ENCODE data around the gene CEBPE. TPM values are rescaled to one million over a fixed set of nuclear protein-coding genes. Genes with fewer than 3 reads are reported as not detected.
"Not testable (repeated sequence)": the region's sequence is repeated elsewhere in the genome, so short reads cannot be mapped to it uniquely, and the experiment has no call there.

Gene CEBPE
- total RNA-seq, 1 experiment from 2014 or later = not detected

DNA sequence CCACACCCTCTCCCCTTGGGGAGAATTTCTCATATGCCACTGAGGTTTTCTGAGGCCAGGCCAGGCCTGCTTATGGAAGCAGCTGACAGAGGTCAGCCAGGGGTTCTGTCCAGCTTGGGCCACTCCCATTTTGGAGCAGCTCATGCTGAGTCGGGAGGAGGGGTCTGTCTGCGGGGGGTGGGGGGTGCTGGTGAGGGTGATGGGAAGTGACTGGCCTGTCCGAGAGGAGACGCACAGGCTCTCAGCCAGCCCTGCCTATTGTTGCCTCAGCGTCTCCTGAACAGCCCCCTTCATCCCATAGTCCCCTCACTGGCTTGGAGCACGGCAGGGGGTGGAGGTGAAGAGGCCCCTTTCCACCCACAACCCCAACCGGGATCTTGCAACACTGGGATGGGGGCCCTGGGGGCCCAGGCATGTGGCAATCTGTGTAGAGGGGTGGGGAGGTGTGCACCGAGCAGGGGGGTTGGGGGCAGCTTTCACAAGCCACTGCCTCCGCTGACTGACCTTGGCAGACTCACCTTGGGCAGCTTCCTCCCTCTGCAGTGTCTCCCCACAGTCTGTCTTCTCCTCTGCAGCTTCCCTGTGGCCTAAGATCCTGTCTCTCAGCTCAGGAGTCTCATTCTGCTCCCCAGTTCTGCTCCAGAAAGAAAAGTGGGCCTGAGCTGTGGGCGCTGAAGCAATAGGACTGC is 5.5 kb downstream of the CEBPE start:
- Mint-ChIP-seq H3K27me3 (ENCODE audit: unreplicated experiment) (no peaks in the 10 kb centered on the region), H3K4me3 (ENCODE audit: low read depth, unreplicated experiment) (no peak overlapping the region), H3K9me3 (ENCODE audit: low read depth, unreplicated experiment) (no peaks in the 10 kb centered on the region), H3K4me1 (ENCODE audit: low read depth, unreplicated experiment) (peaks cover 12% of the 10 kb centered on the region), H3K27ac (ENCODE audit: unreplicated experiment) (no peak overlapping the region), H3K36me3 (ENCODE audit: insufficient read depth, unreplicated experiment) (no peaks in the 10 kb centered on the region)
- BruUV-seq (replicated peaks) = no TSS peak
- TF ChIP-seq, protein P1, sequence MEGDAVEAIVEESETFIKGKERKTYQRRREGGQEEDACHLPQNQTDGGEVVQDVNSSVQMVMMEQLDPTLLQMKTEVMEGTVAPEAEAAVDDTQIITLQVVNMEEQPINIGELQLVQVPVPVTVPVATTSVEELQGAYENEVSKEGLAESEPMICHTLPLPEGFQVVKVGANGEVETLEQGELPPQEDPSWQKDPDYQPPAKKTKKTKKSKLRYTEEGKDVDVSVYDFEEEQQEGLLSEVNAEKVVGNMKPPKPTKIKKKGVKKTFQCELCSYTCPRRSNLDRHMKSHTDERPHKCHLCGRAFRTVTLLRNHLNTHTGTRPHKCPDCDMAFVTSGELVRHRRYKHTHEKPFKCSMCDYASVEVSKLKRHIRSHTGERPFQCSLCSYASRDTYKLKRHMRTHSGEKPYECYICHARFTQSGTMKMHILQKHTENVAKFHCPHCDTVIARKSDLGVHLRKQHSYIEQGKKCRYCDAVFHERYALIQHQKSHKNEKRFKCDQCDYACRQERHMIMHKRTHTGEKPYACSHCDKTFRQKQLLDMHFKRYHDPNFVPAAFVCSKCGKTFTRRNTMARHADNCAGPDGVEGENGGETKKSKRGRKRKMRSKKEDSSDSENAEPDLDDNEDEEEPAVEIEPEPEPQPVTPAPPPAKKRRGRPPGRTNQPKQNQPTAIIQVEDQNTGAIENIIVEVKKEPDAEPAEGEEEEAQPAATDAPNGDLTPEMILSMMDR (IDR thresholded peaks at IDR 0.05; ENCODE audit: unreplicated experiment) = no peak
- CTCF ChIA-PET = no interaction called here
- intact Hi-C loops (cut with micrococcal nuclease; ENCODE audit: unreplicated experiment) = no loop called here
- no peak for DNase-seq

DNA sequence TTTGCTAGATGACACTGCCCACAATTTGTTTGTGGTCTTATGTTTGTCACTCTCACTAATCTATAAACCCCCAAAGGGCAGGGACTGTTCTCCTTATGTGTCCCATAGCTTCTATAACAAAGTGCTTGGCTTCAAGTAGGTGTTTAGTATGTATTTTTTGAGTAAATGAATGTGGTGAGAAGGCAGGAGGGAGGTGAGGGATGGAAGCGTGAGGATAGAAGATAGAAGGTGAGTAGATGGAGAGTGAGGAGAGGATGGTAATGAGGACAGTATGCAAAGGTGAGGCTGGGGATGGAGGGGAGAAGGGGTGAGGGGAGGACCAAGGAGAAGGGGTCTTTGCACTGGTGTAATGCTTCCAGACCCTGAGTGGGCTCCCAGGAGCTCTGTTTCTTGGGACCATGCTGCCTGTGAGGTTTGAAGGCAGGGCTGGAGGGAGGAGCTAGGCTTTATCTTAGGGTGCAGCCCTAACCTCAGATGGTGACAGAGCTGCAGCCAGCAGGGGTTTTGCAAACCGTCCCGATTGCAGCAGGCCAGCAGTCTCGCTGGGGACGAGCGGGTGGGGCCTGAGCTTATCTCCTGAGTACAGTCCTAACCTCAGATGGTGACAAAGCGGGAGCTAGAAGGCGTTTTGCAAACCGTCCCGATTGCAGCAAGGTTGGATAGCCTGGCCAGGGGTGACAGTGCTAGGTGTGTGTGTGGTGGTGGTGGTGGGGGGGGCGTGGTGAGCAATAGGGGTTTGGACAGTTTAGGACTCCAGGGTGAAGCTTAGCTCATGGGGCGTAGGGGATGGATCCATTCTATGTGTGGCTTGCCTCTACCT is 6.5 kb downstream of the CEBPE start:
- Mint-ChIP-seq H3K4me1 (ENCODE audit: low read depth, unreplicated experiment) (peaks cover 12% of the 10 kb centered on the region), H3K36me3 (ENCODE audit: insufficient read depth, unreplicated experiment) (no peaks in the 10 kb centered on the region), H3K9me3 (ENCODE audit: low read depth, unreplicated experiment) (no peaks in the 10 kb centered on the region), H3K4me3 (ENCODE audit: low read depth, unreplicated experiment) (no peak overlapping the region), H3K27ac (ENCODE audit: unreplicated experiment) (no peak overlapping the region), H3K27me3 (ENCODE audit: unreplicated experiment) (no peaks in the 10 kb centered on the region)
- no TSS peak for BruUV-seq (replicated peaks)
- CTCF ChIA-PET = no interaction called here
- intact Hi-C loops (cut with micrococcal nuclease; ENCODE audit: unreplicated experiment) = no loop called here
- DNase-seq = no peak
- TF ChIP-seq, protein P1 (IDR thresholded peaks at IDR 0.05; ENCODE audit: unreplicated experiment) = no peak

DNA sequence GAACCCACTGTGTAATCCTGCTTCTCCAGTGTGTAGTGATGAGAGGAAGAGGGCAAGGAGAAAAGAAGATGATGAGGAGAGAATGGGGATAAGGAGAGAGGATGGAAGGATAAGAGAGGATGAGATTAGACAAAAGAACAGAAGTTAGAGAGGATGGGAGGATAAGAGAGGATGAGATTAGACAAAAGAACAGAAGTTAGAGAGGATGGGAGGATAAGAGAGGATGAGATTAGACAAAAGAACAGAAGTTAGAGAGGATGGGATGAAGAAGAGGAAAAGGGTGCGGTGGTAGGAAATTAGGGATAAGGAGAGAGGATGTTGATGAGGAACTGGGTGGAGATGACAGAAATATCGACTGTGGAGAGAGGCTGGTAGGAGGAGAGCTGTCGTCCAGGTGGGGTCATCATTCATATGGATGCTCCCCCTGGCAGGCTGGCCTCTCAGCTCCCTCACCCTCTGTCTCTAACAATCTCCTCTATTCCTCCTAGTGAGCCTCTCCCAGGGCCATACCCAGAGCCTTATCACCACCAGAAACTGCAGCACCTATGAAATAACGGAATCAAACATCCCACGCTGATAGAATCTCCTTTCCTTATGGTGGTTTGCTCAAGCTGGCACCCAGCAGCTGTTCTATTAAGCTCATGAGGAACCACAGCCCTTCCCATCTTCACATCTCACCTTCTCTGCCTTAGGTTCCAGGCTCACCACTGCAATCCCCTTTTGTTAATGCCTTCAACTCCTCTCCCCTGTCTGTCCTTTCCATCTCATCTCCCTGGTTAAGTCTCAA is 8.3 kb downstream of the CEBPE start:
- no peaks in the 10 kb centered on the region for H3K36me3 Mint-ChIP-seq (ENCODE audit: insufficient read depth, unreplicated experiment)
- intact Hi-C loops (cut with micrococcal nuclease; ENCODE audit: unreplicated experiment) = no loop called here
- CTCF ChIA-PET = interaction anchor here (0.6 to 2.6 kb wide), 2 partner anchors 42 to 68 kb away, joined by 5 to 11 read pairs; no protein-coding TSS in a partner anchor
- no peak for DNase-seq
- H3K4me3 Mint-ChIP-seq (ENCODE audit: low read depth, unreplicated experiment) = no peak overlapping the region
- TF ChIP-seq, protein P1 (IDR thresholded peaks at IDR 0.05; ENCODE audit: unreplicated experiment) = no peak
- peaks cover 12% of the 10 kb centered on the region for H3K4me1 Mint-ChIP-seq (ENCODE audit: low read depth, unreplicated experiment)
- no peak overlapping the region for H3K27ac Mint-ChIP-seq (ENCODE audit: unreplicated experiment)
- H3K9me3 Mint-ChIP-seq (ENCODE audit: low read depth, unreplicated experiment) = no peaks in the 10 kb centered on the region
- no peaks in the 10 kb centered on the region for H3K27me3 Mint-ChIP-seq (ENCODE audit: unreplicated experiment)
- BruUV-seq (replicated peaks) = no TSS peak

DNA sequence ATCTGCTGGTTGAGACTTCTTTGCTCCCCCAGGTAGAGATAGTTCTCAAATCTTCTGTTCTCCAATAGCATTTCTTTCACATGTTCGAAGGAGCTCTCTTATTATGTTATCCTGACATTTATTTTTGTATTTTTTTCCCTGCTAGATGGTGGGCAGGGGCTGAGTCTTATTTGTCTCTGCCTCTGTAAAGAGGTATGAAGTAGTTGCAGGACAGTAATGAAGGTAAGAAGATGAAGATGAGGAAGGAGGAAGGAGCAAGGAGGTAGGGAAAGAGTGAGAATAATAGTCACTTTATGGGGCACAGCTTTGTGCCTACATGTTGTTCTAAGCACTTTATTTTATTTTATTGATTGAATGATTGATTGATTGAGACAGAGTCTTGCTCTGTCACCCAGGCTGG is 9.3 kb downstream of the CEBPE start:
- peaks cover 5% of the 10 kb centered on the region for H3K4me1 Mint-ChIP-seq (ENCODE audit: low read depth, unreplicated experiment)
- intact Hi-C loops (cut with micrococcal nuclease; ENCODE audit: unreplicated experiment) = no loop called here
- no TSS peak for BruUV-seq (replicated peaks)
- TF ChIP-seq, protein P1 (IDR thresholded peaks at IDR 0.05; ENCODE audit: unreplicated experiment) = no peak
- H3K36me3 Mint-ChIP-seq (ENCODE audit: insufficient read depth, unreplicated experiment) = no peaks in the 10 kb centered on the region
- no peak overlapping the region for H3K4me3 Mint-ChIP-seq (ENCODE audit: low read depth, unreplicated experiment)
- CTCF ChIA-PET = interaction anchor here (0.6 to 2.6 kb wide), 3 partner anchors 15 to 69 kb away, joined by 4 to 11 read pairs (median 5); partner anchors contain the start of genes ACIN1 and C14orf119
- H3K9me3 Mint-ChIP-seq (ENCODE audit: low read depth, unreplicated experiment) = no peaks in the 10 kb centered on the region
- peaks cover 9% of the 10 kb centered on the region for H3K27me3 Mint-ChIP-seq (ENCODE audit: unreplicated experiment)
- no peak overlapping the region for H3K27ac Mint-ChIP-seq (ENCODE audit: unreplicated experiment)
- no peak for DNase-seq

DNA sequence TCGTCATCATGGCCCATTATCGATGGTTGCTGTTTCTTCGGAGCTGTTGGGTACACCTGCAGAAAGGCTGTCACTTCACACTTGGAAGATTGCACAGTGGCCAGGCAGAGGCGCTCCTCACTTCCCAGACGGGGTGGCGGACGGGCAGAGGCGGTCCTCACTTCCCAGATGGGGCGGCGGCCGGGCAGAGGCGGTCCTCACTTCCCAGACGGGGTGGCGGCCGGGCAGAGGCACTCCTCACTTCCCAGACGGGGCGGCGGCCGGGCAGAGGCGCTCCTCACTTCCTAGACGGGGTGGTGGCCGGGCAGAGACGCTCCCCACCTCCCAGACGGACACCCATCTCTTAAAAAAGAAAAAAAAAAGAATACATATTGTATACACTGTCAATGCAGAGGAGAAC is 10.9 kb downstream of the CEBPE start:
- BruUV-seq (replicated peaks); H3K4me3 Mint-ChIP-seq (ENCODE audit: low read depth, unreplicated experiment); intact Hi-C loops (cut with micrococcal nuclease; ENCODE audit: unreplicated experiment); H3K4me1 Mint-ChIP-seq (ENCODE audit: low read depth, unreplicated experiment); H3K27ac Mint-ChIP-seq (ENCODE audit: unreplicated experiment); DNase-seq; H3K9me3 Mint-ChIP-seq (ENCODE audit: low read depth, unreplicated experiment); H3K36me3 Mint-ChIP-seq (ENCODE audit: insufficient read depth, unreplicated experiment): not testable (repeated sequence)
- peaks cover 24% of the 10 kb centered on the region for H3K27me3 Mint-ChIP-seq (ENCODE audit: unreplicated experiment)
- CTCF ChIA-PET = interaction anchor here (1.4 to 2.6 kb wide), 2 partner anchors 13 to 39 kb away, joined by 7 to 11 read pairs; partner anchors contain the start of genes ACIN1 and C14orf119

DNA sequence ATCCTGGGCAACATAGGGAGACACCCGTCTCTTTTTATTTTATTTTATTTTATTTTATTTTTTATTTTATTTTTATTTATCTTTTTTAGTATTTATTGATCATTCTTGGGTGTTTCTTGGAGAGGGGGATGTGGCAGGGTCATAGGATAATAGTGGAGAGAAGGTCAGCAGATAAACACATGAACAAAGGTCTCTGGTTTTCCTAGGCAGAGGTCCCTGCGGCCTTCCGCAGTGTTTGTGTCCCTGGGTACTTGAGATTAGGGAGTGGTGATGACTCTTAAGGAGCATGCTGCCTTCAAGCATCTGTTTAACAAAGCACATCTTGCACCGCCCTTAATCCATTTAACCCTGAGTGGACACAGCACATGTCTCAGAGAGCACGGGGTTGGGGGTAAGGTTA is 11.4 kb downstream of the CEBPE start:
- CTCF ChIA-PET; H3K36me3 Mint-ChIP-seq (ENCODE audit: insufficient read depth, unreplicated experiment); H3K27ac Mint-ChIP-seq (ENCODE audit: unreplicated experiment); DNase-seq; BruUV-seq (replicated peaks); intact Hi-C loops (cut with micrococcal nuclease; ENCODE audit: unreplicated experiment); H3K4me1 Mint-ChIP-seq (ENCODE audit: low read depth, unreplicated experiment); H3K4me3 Mint-ChIP-seq (ENCODE audit: low read depth, unreplicated experiment); H3K9me3 Mint-ChIP-seq (ENCODE audit: low read depth, unreplicated experiment): not testable (repeated sequence)
- H3K27me3 Mint-ChIP-seq (ENCODE audit: unreplicated experiment) = peaks cover 30% of the 10 kb centered on the region

All from Calu3 (cell line).